HCT116 (cell line): Measurements from ENCODE around the gene SMS. TPM values are rescaled to one million over a fixed set of nuclear protein-coding genes. Genes with fewer than 3 reads are reported as not detected.

Source experiments
- ATAC-seq: fragments of 200-7000 bp; cut with Tn5 transposase; 2 replicates; pipeline ENCODE4 v1.9.1; 2020; ENCODE audit warnings: mild to moderate bottlenecking, moderate library complexity
- BruUV-seq: library from RNA; stranded (reverse); fragments of 400-500 nt; replicated peaks from 2 replicates; lab custom pipeline; 2021; lab: Mats Ljungman, UMichigan
- CTCF ChIA-PET: fragments of 300-600 bp; sonication (Branson Sonifier 250); formaldehyde crosslinking; loops from one replicate; lab custom pipeline; 2021; ENCODE audit warnings: antibody characterized with exemption; lab: Charles Lee
- POLR2A ChIA-PET: fragments of 300-600, 350-600 bp; sonication (Branson Sonifier 250); formaldehyde crosslinking; loops from one replicate; lab custom pipeline; 2021; ENCODE audit warnings: antibody characterized with exemption; lab: Charles Lee
- RAD21 ChIA-PET, 2 experiments: fragments of 300-600 bp; sonication (Branson Sonifier 250); formaldehyde crosslinking; loops; one replicate each; lab custom pipeline; 2023; ENCODE audit warnings: low total read pairs in 2 of 2; ENCODE audit not compliant: uncharacterized antibody in 2 of 2, unreplicated experiment in 2 of 2, low non-redundant PET in 1 of 2; lab: Charles Lee
- DNase-seq: peaks from one replicate; pipeline ENCODE4 v3.0.0-alpha.2; 2010; ENCODE audit warnings: low read depth, low spot score
- H2AFZ ChIP-seq: fragments of 200-600 bp; shearing (Covaris generic), sonication (generic); 2 replicates; pipeline ENCODE4 v1.6.1; 2017; ENCODE audit warnings: low read depth, mixed run types, mixed read lengths, antibody characterized with exemption, low read length; ENCODE audit not compliant: poor library complexity, severe bottlenecking
- H3K27ac ChIP-seq: 2 replicates; pipeline ENCODE4 v1.5.1; 2012; ENCODE audit warnings: low read depth, low read length
- H3K27me3 ChIP-seq: fragments of 200-600 bp; sonication (generic); 2 replicates; pipeline ENCODE4 v1.6.1; 2016; ENCODE audit warnings: mixed run types, low read length, mixed read lengths; ENCODE audit not compliant: insufficient read depth
- H3K36me3 ChIP-seq, 2 experiments: fragments of 200-500 bp in 1 of 2; fragments of 200-600 bp in 1 of 2; sonication (Bioruptor generic) in 1 of 2; sonication (generic) in 1 of 2; 2 replicates each; pipeline versions ENCODE4 v1.5.1 to v1.6.1; 2014 to 2016; ENCODE audit warnings: low read length in 2 of 2, inconsistent platforms in 1 of 2, mixed read lengths in 1 of 2, mixed run types in 1 of 2; ENCODE audit not compliant: insufficient read depth in 2 of 2, control insufficient read depth in 1 of 2
- H3K4me1 ChIP-seq, 2 experiments: fragments of 200-600 bp in 1 of 2; sonication (generic) in 1 of 2; 2 replicates each; pipeline versions ENCODE4 v1.5.1 to v1.6.1; 2012 to 2017; ENCODE audit warnings: low read length in 2 of 2, inconsistent platforms in 1 of 2, mild to moderate bottlenecking in 1 of 2, mixed read lengths in 1 of 2, mixed run types in 1 of 2, moderate library complexity in 1 of 2; ENCODE audit not compliant: insufficient read depth in 2 of 2, control insufficient read depth in 1 of 2
- H3K4me2 ChIP-seq: fragments of 200-600 bp; sonication (generic); 2 replicates; pipeline ENCODE4 v1.6.1; 2017; ENCODE audit warnings: mixed run types, low read length, mixed read lengths
- H3K4me3 ChIP-seq, 2 experiments: fragments of 200-600 bp in 1 of 2; sonication (generic) in 1 of 2; replicated peaks in 1 of 2; 2 replicates each; pipeline ENCODE4 v1.5.1; 2011 to 2016; ENCODE audit warnings: low read length in 2 of 2, control low read depth in 1 of 2, low read depth in 1 of 2, mild to moderate bottlenecking in 1 of 2, mixed read lengths in 1 of 2, mixed run types in 1 of 2
- H3K79me2 ChIP-seq: fragments of 200-600 bp; sonication (generic); 2 replicates; pipeline ENCODE4 v1.6.1; 2017; ENCODE audit warnings: mild to moderate bottlenecking, mixed run types, low read length, moderate library complexity, mixed read lengths; ENCODE audit not compliant: insufficient read depth
- H3K9ac ChIP-seq: fragments of 200-600 bp; sonication (generic); 2 replicates; pipeline ENCODE4 v1.6.1; 2016; ENCODE audit warnings: low read length, mixed read lengths
- H3K9me2 ChIP-seq: fragments of 200-600 bp; sonication (generic), shearing (Covaris generic); 2 replicates; pipeline ENCODE4 v1.6.1; 2017; ENCODE audit warnings: mixed run types, mild to moderate bottlenecking, moderate library complexity; ENCODE audit not compliant: insufficient read depth
- H3K9me3 ChIP-seq, 2 experiments: fragments of 200-500 bp in 1 of 2; fragments of 200-600 bp in 1 of 2; sonication (Bioruptor generic) in 1 of 2; sonication (generic) in 1 of 2; 2 replicates each; pipeline ENCODE4 v1.6.1; 2014 to 2017; ENCODE audit warnings: low read length in 2 of 2, mixed read lengths in 2 of 2, inconsistent platforms in 1 of 2, low read depth in 1 of 2, mild to moderate bottlenecking in 1 of 2, mixed run types in 1 of 2, moderate library complexity in 1 of 2; ENCODE audit not compliant: control insufficient read depth in 1 of 2, insufficient read depth in 1 of 2
- H4K20me1 ChIP-seq: fragments of 200-600 bp; sonication (generic), shearing (Covaris generic); 2 replicates; pipeline ENCODE4 v1.6.1; 2017; ENCODE audit warnings: mixed run types, mild to moderate bottlenecking, moderate library complexity; ENCODE audit not compliant: insufficient read depth
- ATF3 ChIP-seq: IDR thresholded peaks from 2 replicates; pipeline ENCODE4 v1.6.1; 2012
- CEBPB ChIP-seq: IDR thresholded peaks from 2 replicates; pipeline ENCODE4 v1.6.1; 2012; ENCODE audit warnings: low read depth
- FOSL1 ChIP-seq: IDR thresholded peaks from 2 replicates; pipeline ENCODE4 v1.6.1; 2012; ENCODE audit warnings: low read depth
- JUND ChIP-seq: IDR thresholded peaks from 2 replicates; pipeline ENCODE4 v1.6.1; 2012
- MAX ChIP-seq: IDR thresholded peaks from 2 replicates; pipeline ENCODE4 v1.6.1; 2012
- POLR2A ChIP-seq: IDR thresholded peaks from 2 replicates; pipeline ENCODE4 v1.7.0; 2011; ENCODE audit warnings: borderline replicate concordance; ENCODE audit not compliant: insufficient read depth, insufficient read length; ENCODE audit errors: extremely low read depth
- RAD21 ChIP-seq: IDR thresholded peaks from 2 replicates; pipeline ENCODE4 v1.6.1; 2012; ENCODE audit warnings: low read depth, mild to moderate bottlenecking
- SIN3A ChIP-seq: IDR thresholded peaks from 2 replicates; pipeline ENCODE4 v1.6.1; 2012; ENCODE audit warnings: low read depth
- SP1 ChIP-seq: IDR thresholded peaks from 2 replicates; pipeline ENCODE4 v1.6.1; 2012; ENCODE audit warnings: low read depth
- SRF ChIP-seq: IDR thresholded peaks from 2 replicates; pipeline ENCODE4 v1.6.1; 2012; ENCODE audit warnings: low read depth
- TCF7L2 ChIP-seq: IDR thresholded peaks from 2 replicates; pipeline ENCODE4 v1.7.0; 2011; ENCODE audit warnings: borderline replicate concordance, inconsistent platforms; ENCODE audit not compliant: insufficient read depth, insufficient read length; ENCODE audit errors: extremely low read depth
- YY1 ChIP-seq: IDR thresholded peaks from 2 replicates; pipeline ENCODE4 v1.6.1; 2011; ENCODE audit warnings: low read length, low read depth, moderate library complexity, mild to moderate bottlenecking; ENCODE audit not compliant: insufficient replicate concordance; ENCODE audit errors: extremely low read depth
- ZBTB33 ChIP-seq: IDR thresholded peaks from 2 replicates; pipeline ENCODE4 v1.6.1; 2011; ENCODE audit warnings: mild to moderate bottlenecking, low read length, moderate library complexity; ENCODE audit not compliant: insufficient replicate concordance; ENCODE audit errors: extremely low read depth
- ZFX ChIP-seq: fragments of 450-650 bp; IDR thresholded peaks from 2 replicates; pipeline ENCODE4 v1.6.1; 2017
- ZNF274 ChIP-seq: fragments of 200-500 bp; sonication (Bioruptor generic); IDR thresholded peaks from 2 replicates; pipeline ENCODE4 v1.6.1; 2014; ENCODE audit warnings: mild to moderate bottlenecking, low read depth, low read length, inconsistent platforms
- intact Hi-C: fragments of 100-400 bp; cut with micrococcal nuclease; formaldehyde crosslinking; loops from 2 replicates; pipeline ENCODE4 v1.10.0; 2022
- total RNA-seq: library from RNA; stranded (reverse); gene quantifications from one replicate; pipeline ENCODE4 v1.2.1, GENCODE V29; 2021; ENCODE audit not compliant: unreplicated experiment

SMS gene
- total RNA-seq, 1 experiment from 2014 or later: 164 TPM

GRCh38 chrX:21968333-21968732, 27.8 kb downstream of the SMS start:
- TF ChIP-seq ZBTB33: no peak
- no peak for TF ChIP-seq ATF3
- no peak for TF ChIP-seq SP1
- no TSS peak for BruUV-seq
- H3K27ac ChIP-seq: no peak overlapping the region
- H3K9ac ChIP-seq: no peak overlapping the region
- POLR2A ChIA-PET: no interaction called here
- H3K9me2 ChIP-seq: no peaks in the 10 kb centered on the region
- no peaks in the 10 kb centered on the region for H3K9me3 ChIP-seq
- 0 out of 2 replicates have a peak, but pooled peaks cover 4% of the 10 kb centered on the region for H4K20me1 ChIP-seq
- peaks cover 3 to 8% of the 10 kb centered on the region in 2 experiments; a peak in 2 of 4 replicates for H3K36me3 ChIP-seq
- RAD21 ChIA-PET: no interaction called here
- no peaks in the 10 kb centered on the region for H3K27me3 ChIP-seq
- no peak for DNase-seq
- no peak overlapping the region for H2AFZ ChIP-seq
- no peak overlapping the region for H3K4me2 ChIP-seq
- intact Hi-C loops: no loop called here
- H3K4me3 ChIP-seq: no peak overlapping the region
- peaks cover 65% of the 10 kb centered on the region for H3K79me2 ChIP-seq
- ATAC-seq: no peak
- CTCF ChIA-PET: no interaction called here
- no peaks in the 10 kb centered on the region for H3K4me1 ChIP-seq

GRCh38 chrX:21970326-21970725, 29.8 kb downstream of the SMS start:
- intact Hi-C loops: loop anchor here (10.0 kb wide), 1 partner anchor 1446 kb away; no protein-coding TSS in a partner anchor
- peaks cover 63% of the 10 kb centered on the region for H3K79me2 ChIP-seq
- no peaks in the 10 kb centered on the region for H3K9me2 ChIP-seq

More at GRCh38 chrX:21970326-21970725, 29.8 kb downstream of the SMS start:
- no peaks in the 10 kb centered on the region for H4K20me1 ChIP-seq
- TF ChIP-seq SIN3A (no peak), ZNF274 (no peak), RAD21 (no peak), ATF3 (no peak), MAX (no peak), POLR2A (no peak), FOSL1 (no peak), YY1 (no peak), CEBPB (no peak), SP1 (no peak), ZFX (no peak), TCF7L2 (no peak), SRF (no peak), ZBTB33 (no peak), JUND (no peak)
- TF ChIP-seq, all 23 proteins: peak for 0
- no peak for ATAC-seq
- BruUV-seq: no TSS peak
- CTCF ChIA-PET: no interaction called here
- H3K9me3 ChIP-seq: no peaks in the 10 kb centered on the region
- RAD21 ChIA-PET: no interaction called here
- H2AFZ ChIP-seq: no peak overlapping the region
- H3K4me3 ChIP-seq: no peak overlapping the region
- no peak overlapping the region for H3K27ac ChIP-seq
- POLR2A ChIA-PET: no interaction called here
- no peak overlapping the region for H3K9ac ChIP-seq
- H3K4me1 ChIP-seq: no peaks in the 10 kb centered on the region
- peaks cover 9 to 17% of the 10 kb centered on the region in 2 experiments; a peak in 2 of 4 replicates for H3K36me3 ChIP-seq
- no peaks in the 10 kb centered on the region for H3K27me3 ChIP-seq
- no peak overlapping the region for H3K4me2 ChIP-seq
- DNase-seq: no peak
